ENCODE data around the gene TNNT3.

The TNNT3 gene

GRCh38 chr11:1959786-1960185 is 40.3 kb downstream of the TNNT3 start:
- no peak for DNase-seq (ENCODE audit: low read depth)

- DNase-seq (ENCODE audit: low read depth): no peak
Observed at GRCh38 chr11:1963864-1964263, 44.4 kb downstream of the TNNT3 start.

GRCh38 chr11:1964348-1964747 is 44.8 kb downstream of the TNNT3 start:
- no peak for DNase-seq (ENCODE audit: low read depth)

DNA sequence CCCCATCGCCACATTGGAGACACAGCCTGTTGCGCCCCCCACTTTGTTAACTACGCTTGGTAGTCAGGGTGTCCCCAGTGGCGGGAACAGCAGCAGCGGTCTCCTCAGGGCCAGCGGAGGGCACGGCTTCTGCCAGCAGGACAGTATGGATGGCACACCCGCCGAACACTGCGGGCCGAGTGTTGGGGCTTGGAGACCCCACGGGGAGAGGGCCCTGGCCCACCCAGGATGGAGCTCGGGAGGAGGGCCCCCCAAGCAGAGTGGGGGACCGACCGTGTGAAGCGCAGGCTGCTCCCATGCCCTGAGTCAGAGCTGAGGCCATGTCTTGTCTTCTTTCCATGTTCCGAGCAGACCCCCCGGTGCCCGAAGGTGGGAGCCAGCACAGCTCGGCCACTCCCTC is 45.5 kb downstream of the TNNT3 start:
- no peak for DNase-seq (ENCODE audit: low read depth)

DNA sequence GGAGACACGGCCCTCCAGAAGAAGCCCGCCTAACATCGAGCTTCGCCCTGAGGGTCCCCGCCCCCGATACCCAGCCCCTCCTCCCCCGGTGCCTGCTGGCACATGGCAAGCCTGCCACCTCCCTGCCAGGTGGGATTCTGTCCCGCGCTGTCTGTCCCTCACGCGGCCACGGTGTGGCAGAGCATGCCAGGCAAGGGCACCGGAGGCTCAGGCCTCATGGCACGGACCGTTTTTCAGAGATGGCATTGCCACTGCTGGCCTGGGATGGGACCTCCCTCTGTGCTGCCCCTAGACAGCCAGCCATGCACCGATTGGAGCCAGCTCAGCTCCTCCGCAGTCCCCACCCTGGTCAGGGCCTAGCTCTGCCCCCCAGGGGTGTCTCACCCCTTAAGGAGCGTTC is 47.0 kb downstream of the TNNT3 start:
- DNase-seq (ENCODE audit: low read depth): no peak

DNA sequence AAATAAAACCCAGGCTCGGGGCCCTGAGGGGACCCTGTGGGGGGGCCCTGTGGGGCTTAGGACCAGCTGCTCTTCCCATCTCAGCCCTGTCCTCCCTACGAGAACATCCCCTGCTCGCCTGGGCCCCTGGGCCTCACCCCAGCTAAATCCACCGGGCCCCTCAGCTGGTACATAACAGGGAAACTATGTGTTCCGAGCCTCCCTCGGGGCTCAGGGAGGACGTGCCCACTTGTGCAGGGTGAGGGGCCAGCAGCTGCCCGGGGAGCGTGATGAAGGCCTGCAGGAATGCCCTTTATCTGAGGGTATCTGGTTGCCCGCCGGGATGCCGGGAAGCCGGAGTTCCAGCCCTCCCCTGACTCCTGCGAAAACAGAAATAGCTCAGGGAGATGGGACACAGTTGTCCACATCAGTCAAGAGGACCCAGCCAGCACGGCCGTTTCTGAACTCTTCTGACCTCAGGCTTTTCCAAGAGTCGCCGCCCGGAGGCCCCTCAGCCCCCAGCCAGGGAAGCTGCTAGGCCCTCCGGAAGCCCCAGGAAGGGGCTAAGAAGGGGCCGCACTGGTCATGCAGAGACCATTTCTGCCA is 48.2 kb downstream of the TNNT3 start:
- DNase-seq (ENCODE audit: low read depth): no peak

- no peak for DNase-seq (ENCODE audit: low read depth)
Observed at GRCh38 chr11:1968454-1969002, 49.0 kb downstream of the TNNT3 start.

DNA sequence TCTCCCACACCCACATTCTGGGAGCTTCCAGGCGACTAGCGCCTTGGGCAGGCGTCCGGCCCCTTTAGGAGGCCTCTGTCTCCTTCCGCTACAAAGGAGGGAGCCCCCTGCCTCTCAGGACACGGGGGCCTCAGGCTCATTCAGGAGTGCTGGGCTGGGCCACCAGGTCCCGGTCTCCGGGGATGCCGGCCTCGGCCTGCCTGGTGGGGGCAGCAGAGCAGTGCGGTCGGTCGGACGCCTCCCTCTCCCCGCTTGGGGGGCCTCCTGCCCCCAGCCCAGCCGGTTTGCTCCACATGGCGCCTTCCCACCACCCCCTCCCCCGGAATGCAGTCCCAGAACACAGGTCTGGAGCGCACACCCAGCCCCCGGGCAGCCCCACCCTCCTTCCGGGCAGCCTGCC is 49.5 kb downstream of the TNNT3 start:
- DNase-seq (ENCODE audit: low read depth): no peak

DNA sequence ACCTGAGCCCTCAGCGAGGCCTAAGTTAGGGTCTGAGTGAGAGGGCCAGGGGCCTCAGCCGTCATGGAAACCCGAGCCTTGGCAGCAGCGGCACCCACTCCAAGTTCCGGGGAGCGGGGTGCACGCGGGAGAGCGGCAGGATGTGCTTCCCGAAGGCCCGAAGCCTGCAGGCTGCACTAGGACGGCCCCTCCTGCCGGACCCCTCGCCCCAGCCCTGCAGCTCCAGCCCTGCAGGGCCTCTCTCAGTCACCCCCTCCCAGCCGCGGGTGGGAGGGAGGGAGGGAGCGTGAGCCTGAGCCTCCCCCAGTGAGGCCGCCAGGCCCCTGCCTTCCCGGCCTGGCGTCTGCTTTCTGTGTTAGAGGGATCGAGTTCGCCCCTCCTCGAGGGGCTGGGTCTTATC is 50.3 kb downstream of the TNNT3 start:
- no peak for DNase-seq (ENCODE audit: low read depth)

GRCh38 chr11:1970956-1971355 is 51.5 kb downstream of the TNNT3 start:
- DNase-seq (ENCODE audit: low read depth): no peak

DNA sequence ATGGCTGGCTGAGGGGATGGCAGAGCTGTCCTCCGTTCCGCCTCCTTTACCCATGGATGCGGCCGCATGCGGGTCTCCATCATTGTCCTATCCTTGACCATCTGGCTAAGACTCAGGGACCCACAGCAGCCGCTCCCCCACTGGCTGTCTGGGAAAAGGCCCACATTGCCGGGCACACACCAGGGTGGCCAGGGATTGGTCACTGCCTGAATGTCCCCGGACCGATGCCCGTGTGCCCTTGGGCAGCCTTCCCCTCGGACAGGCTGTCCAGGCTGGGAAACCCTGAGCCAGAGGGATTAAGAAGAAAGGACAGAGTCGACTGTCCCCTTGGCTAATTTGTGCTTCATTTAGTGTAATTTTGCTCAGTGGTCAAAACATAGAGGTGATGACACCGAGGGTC is 55.7 kb downstream of the TNNT3 start:
- DNase-seq (ENCODE audit: low read depth): no peak

GRCh38 chr11:1978720-1979473 is 59.4 kb downstream of the TNNT3 start:
- DNase-seq (ENCODE audit: low read depth): no peak

DNA sequence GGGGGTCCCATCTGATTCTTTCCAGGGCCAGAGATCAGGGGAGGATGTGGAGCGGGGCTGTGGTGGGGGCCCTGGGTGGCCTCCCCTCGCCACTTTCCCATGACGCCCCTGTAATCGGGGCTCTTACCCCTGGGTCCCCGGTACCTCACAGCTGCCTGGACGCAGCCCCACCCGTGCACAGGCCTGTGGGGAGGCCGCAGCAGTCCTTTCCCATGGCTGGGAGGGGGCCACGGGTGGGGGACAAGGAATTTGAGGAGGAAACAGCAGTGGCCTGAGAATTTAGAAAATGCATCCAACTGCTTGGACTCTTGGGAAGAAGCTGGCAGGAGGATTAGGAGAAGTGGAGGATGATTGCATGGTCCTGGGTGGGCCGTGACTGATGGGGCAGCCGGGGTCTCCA is 60.1 kb downstream of the TNNT3 start:
- DNase-seq (ENCODE audit: low read depth): no peak

- DNase-seq (ENCODE audit: low read depth): no peak
Observed at GRCh38 chr11:1982873-1983600, 63.5 kb downstream of the TNNT3 start.

DNA sequence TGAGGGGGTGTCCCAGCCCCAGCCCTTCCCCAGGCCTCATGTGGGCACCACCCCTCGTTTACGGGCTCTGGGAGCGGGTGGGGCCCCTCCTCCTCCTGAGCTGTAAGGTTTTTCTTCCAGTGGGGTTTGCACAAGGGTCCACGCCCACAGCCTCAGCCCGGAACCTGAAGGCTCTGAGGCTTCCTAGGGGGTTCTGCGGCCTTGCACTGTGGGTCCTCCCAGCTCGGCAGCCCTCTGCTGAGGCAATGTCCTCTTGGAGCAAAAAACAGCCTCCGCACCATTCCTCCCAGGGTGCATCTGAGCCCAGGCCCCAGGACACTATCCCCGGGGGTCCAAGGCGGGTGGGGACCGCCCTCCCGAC is 64.1 kb downstream of the TNNT3 start:
- no peak for DNase-seq (ENCODE audit: low read depth)

GRCh38 chr11:1987024-1987423 is 67.5 kb downstream of the TNNT3 start:
- DNase-seq (ENCODE audit: low read depth): no peak

DNA sequence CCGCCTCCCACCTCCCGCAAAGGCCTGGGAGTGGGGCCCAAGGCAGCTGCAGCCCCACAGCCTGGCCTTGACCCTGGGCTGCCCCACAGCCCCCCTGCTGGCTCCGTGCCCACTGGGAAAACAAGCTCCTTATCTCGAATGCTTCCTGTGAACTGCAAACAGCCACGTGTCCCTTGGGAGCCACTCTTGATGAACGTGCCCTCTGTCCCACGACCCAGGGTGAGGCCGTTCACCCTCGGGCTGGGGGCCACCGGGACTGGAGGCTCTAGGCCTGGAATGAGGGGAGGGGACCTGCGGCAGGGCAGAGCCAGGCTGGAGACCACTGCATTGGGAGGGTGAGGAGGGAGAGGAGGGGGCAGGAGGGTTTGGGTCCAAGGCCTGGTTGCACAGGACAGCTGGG is 68.7 kb downstream of the TNNT3 start:
- DNase-seq (ENCODE audit: low read depth): no peak
